RCC 7860 (cell line): ENCODE measurements around the gene XPNPEP2.
"Not testable (repeated sequence)": the region's sequence is repeated elsewhere in the genome, so short reads cannot be mapped to it uniquely, and the experiment has no call there.

Experiments used
- DNase-seq: peaks from one replicate; pipeline ENCODE4 v3.0.0-alpha.2; 2015; ENCODE audit warnings: low spot score
- FAIRE-seq: peaks from 2 replicates; lab custom pipeline; 2012; peaks lifted over from hg19 to GRCh38; lab: Jason Lieb, UNC

Gene XPNPEP2

DNA sequence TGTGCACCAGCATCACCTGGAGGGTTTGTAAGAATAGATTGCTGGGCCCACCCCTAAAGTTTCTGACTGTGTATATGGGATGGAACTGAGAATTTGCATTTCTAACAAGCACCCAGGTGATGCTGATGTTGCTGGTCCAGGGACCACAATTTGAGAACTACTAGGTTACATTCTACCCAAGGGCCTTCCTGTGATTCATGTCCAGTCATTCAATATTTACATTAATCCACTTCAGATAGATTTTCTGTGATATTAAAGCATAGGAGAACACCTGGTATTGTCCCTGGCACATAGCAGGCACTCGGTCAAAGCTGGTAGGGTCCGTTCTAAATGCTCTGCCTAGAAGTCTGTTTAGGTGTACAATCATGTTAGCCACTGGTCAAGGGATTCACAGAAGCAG is 19.5 kb upstream of the XPNPEP2 start:
- no peak for FAIRE-seq
- DNase-seq, result no peak

- DNase-seq (no peak), FAIRE-seq (no peak)
Measured at GRCh38 chrX:129719931-129720530, 18.7 kb upstream of the XPNPEP2 start.

DNA sequence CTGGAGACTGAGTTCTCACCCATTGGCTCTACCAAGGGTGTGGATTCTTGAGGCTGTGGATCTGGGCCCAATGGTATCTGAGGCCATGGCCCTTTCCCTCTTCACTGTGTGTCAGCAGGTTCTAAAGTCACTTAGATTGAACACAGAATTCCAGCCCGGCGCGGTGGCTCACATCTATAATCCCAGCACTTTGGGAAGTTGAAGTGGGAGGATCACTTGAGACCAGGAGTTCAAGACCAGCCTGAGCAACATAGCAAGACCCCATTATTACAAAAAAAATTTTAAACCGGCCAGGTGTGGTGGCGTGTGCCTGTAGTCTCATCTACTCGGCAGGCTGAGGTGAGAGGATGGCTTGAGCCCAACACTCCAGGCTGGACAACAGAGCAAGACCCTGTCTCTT is 18.0 kb upstream of the XPNPEP2 start:
- FAIRE-seq, result no peak
- no peak for DNase-seq

- DNase-seq (no peak), FAIRE-seq (no peak)
Measured at GRCh38 chrX:129721414-129721813, 17.4 kb upstream of the XPNPEP2 start.

DNA sequence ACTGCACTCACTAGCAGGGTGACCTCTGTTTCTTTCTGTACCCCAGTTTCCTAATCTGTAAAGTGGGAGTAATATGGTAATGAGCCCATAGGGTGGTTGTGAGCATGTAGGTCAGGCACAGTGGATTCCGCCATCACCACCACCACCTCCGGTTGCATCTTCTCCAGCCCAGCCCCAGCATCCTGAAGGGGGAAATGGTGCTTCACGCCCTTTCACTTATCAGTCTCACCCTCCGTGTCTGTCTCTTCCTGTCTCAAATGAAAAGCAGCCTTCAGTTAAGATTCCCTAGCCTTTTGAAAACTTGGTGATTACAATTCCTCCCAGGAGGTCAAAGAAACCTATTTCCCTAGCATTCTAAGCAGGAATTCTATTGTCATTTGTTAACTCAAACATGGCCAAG is 16.9 kb upstream of the XPNPEP2 start:
- DNase-seq, result no peak
- no peak for FAIRE-seq

DNA sequence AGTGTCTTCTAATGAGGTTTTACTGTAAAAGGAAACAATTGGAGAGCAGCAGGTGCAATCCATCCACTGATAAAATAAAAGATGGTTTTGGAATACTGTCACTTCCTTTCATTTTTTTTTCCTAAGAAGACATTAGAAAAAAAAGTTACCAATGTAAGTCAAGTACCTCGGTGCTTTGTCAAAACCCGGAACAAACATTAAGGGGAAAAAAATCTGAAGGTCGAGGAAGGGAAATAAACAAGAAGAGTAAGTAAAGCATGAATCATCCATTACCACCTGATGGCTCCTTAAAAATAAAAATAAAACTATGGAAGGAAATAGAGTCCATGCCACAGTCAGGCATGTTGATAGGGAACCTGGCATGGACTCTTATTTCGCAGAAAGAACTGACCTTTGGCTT is 15.3 kb upstream of the XPNPEP2 start:
- DNase-seq, result no peak
- no peak for FAIRE-seq

GRCh38 chrX:129724754-129725153 is 14.0 kb upstream of the XPNPEP2 start:
- no peak for FAIRE-seq
- no peak for DNase-seq

DNA sequence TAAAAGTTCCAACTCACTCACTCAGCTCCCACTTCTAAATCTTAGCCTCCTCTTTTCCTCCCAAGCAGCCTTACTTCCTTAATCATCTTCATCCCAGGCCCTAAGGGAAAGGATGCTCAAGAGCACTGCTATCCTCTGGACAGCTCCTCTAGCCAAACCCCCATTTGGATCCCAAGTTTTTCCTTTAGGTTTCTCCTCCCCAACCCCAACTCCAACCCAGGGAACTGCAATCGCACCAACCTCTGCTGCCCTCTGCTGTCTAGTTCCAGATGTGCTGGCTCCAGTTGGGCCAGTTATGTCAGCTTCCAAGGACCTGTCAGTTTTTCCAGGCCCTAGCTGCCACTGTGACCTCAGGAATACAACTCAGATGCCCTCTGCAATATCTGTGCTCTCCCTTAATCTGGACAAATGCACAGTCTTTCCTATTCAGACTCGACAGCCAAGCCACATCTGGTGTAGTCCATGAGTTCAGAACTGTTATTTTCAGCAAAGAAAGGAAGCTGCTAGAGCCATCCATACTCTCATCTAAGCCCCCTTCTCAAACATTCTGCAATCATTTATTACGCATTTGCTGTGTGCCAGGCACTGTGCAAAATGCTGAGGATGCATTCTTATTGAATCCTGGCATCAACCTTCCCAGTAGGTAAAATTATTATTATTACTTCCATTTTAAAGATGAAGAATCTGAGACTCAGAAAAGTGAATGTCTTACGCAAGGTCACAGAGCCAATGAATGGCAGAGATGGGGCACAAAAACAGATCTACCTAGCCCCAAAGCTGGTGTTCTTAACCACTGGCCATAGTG is 12.3 kb upstream of the XPNPEP2 start:
- FAIRE-seq, result no peak
- DNase-seq, result peak; percentile 20

DNA sequence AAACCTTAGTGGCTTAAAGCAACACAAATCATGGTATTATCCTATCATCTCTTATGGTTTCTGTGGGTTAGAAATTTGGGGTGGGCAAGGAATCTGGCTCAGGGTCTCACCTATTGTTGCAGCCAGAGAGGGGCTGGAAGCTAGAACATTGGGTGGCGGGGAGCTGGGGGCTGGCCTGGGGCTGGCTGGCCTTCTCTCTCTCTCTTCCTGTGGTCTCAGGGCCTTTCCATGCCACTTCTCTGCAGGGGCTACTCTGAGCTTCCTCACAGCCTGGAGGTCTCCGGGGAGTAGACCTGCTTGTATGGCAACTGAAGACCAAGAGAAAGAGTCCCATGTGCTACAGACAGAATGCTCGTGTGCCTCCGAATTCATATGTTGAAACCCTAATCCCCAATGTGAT is 10.7 kb upstream of the XPNPEP2 start:
- DNase-seq, result no peak
- FAIRE-seq, result no peak

DNA sequence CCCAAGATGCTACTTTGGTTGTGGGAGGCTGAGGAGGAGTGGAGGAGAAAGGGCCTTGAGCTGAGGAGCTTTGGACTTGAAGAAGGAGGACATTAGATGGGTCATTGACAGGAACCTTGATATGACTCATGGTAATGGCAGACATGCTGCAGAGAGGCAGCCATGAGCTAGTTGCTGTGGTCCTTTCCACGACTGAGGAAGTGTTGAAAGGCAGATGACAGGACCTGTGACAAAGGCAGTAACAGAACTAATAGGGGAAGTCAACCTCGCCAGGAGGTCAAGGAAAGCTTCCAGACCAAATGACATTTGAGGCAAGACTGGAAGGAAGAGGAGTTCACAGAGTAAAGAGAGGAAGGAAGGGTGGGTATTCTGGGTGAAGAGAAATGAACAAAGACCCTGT is 7.6 kb upstream of the XPNPEP2 start:
- no peak for FAIRE-seq
- DNase-seq, result no peak

GRCh38 chrX:129732857-129733256 is 5.9 kb upstream of the XPNPEP2 start:
- DNase-seq (no peak), FAIRE-seq (no peak)

DNA sequence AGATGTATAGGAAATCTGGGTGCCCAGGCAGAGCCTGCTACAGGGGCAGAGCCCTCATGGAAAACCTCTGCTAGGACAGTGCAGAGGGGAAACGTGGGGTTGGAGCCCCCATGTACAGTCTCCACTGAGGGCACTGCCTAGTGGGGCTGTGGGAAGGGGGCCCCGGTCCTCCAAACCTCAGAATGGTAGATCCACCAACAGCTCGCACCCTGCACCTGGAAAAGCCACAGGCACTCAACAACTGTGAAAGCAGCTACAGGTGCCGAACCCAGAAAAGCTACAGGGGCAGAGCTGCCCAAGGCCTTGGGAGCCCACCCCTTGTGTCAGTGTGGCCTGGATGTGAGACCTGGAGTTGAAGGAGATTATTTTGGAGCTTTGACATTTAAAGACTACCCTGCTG is 5.4 kb upstream of the XPNPEP2 start:
- DNase-seq, result no peak
- FAIRE-seq, result no peak

- no peak for DNase-seq
Measured at GRCh38 chrX:129736491-129736890, 2.3 kb upstream of the XPNPEP2 start.

GRCh38 chrX:129737916-129738315 is 863 bp upstream of the XPNPEP2 start:
- FAIRE-seq (no peak), DNase-seq (no peak)

More at GRCh38 chrX:129736491-129736890, 2.3 kb upstream of the XPNPEP2 start:
- FAIRE-seq, result no peak

DNA sequence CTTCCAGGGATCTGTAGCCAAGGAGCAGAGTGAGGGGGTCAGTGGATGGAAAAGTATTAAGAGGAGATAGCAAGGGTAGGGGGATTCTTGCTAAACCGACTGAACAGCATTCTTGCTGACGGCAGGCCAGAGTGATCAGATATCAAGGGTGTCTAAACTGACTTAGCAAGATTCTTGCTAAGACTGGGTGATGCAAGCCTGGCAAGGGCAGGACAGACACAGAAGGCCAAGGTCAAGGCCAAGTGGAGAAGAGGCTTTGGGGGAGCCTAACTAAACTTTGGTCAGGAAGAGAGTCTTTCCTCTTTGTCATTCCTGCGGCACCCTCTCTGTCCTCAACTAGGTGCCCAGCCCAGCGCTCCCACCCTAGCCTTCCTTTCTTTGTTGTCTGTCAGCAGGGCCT is 799 bp downstream of the XPNPEP2 start:
- DNase-seq, result no peak
- no peak for FAIRE-seq

DNA sequence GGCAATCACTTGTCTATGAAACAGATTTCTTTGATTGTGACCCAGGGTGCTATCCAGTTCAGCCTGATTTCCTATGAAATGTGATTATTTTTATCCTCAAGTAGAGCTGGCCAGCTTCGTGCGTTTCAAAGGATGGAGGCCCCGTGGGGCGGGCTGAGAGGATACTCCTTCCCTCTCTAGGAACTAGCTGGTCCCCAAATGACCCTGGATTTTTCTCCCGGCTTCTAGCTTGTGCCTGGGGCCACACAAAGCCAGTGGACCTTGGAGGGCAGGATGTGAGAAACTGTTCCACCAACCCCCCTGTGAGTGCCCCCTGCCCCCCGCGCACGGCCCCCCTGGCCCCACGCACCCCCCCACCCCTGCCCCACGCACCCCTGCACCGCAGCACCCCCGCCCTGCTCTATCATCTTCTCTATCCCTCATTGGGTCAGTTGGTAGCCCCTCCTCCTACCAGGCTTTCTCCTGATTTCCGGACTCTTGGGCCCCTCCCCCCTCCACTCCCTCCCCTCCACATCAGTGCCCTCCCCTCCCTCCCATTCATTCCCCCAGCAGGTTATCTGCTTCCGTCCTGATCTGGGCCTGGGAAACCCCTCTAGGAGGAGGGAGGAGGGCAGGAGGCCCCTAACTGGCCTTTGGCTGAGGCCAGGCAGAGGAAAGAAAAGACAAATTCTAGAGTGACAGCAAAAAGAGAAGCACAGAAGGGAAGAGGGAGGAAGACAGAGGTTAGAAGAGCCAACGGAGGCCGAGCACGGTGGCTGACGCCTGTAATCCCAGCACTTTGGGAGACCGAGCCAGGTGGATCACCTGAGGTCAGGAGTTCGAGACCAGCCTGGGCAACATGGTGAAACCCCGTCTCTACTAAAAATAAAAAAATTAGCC is 3.3 kb downstream of the XPNPEP2 start:
- DNase-seq (no peak), FAIRE-seq (no peak)

GRCh38 chrX:129742759-129743152 is 4.0 kb downstream of the XPNPEP2 start:
- FAIRE-seq, DNase-seq: not testable (repeated sequence)

DNA sequence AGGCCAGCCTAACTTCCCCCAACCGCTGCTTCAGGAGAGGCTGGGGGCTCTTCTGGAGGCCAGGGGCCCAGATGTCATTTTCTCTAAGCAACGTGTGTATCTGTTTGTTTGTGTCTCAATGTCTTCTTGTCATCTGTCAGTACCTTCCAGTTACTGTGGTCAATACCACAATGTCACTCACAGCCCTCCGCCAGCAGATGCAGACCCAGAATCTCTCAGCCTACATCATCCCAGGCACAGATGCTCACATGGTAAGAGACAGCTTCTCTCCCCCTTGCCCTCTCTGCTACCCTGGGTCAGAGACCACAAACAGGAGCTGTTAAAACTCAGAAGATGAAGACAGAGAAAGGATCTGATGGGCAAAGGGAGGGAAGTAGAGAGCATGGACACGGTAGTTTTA is 5.0 kb downstream of the XPNPEP2 start:
- FAIRE-seq (no peak), DNase-seq (no peak)

- DNase-seq (no peak), FAIRE-seq (no peak)
Measured at GRCh38 chrX:129744861-129745321, 6.1 kb downstream of the XPNPEP2 start.

DNA sequence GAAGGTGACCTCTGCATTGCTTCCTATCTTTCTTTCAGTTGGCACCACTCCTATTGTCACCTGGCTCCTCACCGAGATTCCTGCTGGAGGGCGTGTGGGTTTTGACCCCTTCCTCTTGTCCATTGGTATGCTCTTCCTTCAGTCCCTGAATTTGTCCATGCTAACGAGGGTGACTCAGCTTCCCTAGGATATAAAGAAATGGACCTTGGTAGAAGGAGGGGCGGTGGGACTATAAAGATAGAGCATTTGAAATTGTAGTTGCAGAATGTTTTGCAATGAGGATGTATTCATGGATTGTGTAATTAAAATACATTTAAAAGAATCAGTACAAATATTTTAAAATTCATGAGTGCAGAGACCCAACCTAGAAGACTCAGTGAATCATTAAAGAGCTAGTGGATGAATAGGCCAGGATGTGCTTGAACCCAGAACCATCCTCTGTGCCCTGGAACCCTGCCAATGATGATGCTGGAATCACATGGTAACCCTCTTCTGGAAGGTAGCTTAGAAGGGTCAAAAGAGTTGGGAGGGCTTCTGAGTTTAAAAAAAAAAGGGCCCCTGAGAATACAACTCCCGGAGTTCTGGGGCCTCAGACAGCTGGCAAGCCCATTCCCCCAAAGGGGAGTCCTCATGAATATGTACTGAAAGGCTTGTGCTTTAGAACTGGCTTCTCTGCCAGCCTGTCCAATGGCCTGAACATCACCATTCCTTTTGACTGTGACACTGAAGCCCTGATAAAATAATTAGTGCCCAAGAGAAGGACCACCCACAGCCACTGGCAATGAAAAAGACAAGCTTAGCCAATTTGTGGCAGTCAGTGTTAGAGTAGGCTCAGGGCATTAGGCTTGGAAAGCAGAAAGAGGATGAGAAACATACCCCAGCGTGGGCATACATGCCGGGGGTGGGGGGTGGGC is 8.0 kb downstream of the XPNPEP2 start:
- FAIRE-seq, result no peak
- DNase-seq, result no peak
